T-helper 2 cell (primary cell): ENCODE measurements around the gene PGLYRP4.

Source experiments
- DNase-seq, 5 experiments: peaks; one replicate each; pipeline versions ENCODE4 v3.0.0 to v3.0.0-alpha.2; 2012 to 2022

The PGLYRP4 gene

GRCh38 chr1:153375511-153375910 is 26.9 kb upstream of the PGLYRP4 start, which contains the start of gene S100A12:
S100A12 (minus strand) TSS chr1:153375621; CDS start chr1:153374592, 1,029 bp downstream.
- no peak for DNase-seq

GRCh38 chr1:153374071-153374470 is 25.4 kb upstream of the PGLYRP4 start:
- DNase-seq, result no peak

- DNase-seq, result no peak
Measured at GRCh38 chr1:153372571-153372970, 23.9 kb upstream of the PGLYRP4 start.

DNA sequence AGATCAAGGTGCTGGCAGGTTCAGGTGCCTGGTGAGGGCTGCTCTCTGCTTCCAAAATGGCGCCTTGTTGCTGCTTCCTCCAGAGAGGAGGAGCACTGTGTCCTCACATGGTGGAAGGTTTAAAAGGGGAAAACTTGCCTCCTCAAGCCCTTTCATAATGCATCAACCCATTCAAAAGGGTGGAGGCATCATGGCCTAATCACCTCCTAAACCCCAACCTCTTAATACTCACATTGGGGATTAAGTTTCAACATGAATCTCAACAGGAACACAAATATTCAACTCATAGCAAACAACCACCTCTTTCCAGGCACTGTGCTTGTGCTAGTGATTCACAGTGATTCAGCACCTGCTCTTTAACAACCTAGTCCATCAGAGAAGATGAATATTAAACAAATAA is 22.6 kb upstream of the PGLYRP4 start:
- no peak for DNase-seq

DNA sequence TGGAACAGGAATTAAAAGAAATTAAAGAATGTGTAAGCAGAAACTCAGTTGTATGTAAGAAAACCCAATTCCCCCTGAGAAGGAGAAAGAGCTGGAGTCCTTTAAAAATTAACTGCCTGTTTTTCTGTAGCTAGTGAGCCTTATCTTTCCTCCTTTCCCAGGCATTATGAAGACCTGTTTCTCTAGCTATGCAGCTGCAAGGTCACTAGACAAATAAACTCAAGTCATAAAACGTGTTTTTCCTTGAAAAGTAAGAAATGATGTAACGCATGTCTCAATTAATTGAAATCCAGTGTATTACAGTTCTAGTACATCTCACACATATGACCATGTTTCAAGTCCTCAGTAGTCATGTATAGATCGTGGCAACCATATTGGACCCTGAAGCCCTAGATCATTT is 21.5 kb upstream of the PGLYRP4 start:
- DNase-seq, result no peak

DNA sequence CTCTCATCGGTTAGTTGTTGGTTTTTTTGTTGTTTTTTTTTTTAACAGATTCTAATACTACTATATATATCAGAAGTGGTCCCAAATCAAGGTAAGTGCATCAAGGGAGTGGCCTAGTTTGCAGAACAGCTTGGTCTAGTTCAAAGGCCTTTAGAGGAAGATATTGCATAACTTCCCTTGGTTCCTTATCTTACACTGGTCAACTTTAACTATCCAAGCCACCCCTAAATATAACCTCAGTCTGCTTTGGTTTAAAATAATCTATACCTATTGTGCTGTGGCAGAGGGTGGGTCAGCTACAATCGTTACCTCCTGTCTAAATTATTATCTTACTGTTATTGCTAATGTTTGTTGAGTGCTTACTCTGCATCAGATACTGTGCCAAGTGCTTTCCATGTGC is 19.9 kb upstream of the PGLYRP4 start:
- no peak for DNase-seq

DNA sequence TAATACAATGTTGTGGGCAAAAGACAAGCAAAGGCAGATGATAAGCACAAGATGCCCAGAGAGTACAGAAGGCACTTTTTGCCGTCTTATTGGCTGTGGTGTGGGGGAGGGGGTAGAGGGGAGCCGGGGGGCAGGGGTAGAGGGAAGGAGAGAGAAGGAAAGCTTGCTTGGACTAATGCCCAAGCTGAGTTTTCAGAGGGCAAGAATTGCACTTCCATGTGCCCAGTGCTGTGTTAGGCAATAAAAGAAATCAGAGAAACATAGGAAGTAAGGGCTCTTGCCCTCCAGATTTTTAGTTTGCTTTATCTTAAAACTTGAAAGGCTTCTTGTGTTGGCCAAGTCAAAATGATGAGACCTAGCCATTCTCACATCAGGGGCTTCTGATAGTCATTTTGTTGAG is 18.4 kb upstream of the PGLYRP4 start:
- DNase-seq, result no peak

DNA sequence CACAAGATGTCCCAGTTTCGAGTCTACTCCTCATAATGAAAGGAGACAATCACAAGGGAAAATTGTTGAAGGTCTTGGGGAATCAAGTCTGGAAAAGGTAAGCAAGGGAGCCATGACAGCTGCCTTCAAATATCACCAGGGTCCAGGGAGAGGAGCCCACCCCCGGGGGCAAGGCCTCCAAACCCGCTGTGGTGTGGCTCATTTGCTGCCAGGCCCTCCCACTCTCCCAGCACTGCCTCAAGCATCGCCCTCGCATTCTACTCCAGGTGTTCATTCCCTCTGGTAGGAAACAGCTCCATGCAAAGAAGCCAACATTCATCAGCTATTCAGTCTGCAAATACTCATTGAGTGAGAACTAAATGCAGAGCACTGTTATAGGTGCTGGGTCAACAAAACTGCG is 17.6 kb upstream of the PGLYRP4 start:
- DNase-seq, result no peak

DNA sequence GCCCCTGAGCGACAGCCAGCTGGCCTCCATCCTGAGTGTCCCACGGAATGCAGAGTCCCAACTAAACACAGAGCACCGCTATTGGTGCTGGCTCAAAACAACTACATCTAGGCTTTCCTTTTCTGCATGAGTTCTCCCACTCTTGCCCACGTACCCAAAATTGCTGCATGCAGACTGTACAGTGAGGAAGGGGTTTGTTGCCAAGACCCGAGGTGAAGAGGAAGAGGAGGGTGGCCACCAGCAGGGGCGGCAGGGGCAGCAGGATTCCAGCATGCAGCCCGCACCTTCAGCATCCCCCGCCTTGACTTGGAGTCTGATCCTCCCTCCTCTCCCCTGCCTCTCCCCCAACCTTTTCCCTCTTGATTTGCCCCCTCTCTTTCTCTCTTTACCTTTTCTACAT is 17.1 kb upstream of the PGLYRP4 start:
- no peak for DNase-seq

GRCh38 chr1:153364766-153365666 is 16.4 kb upstream of the PGLYRP4 start:
- DNase-seq, result no peak

- DNase-seq, result no peak
Measured at GRCh38 chr1:153364156-153364555, 15.5 kb upstream of the PGLYRP4 start.

DNA sequence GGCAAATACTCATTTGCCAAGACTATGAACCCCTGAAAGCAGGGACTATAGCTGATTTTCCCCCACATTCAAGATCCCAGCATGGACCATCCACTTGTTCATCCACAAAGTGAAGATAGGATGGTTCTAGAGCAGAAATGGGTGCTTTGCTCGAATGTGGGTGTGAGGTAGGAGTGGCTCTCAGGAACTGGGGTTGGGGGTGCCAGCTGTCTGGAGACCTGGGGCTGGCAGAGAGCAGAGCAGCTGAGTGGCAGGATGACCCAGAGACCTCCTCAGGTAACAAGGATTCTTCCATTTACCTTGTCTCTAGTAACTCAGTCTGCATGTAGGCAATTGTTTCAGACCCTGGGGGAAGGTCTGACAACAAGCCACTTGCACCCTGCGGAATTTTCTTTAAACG is 15.0 kb upstream of the PGLYRP4 start:
- no peak for DNase-seq

DNA sequence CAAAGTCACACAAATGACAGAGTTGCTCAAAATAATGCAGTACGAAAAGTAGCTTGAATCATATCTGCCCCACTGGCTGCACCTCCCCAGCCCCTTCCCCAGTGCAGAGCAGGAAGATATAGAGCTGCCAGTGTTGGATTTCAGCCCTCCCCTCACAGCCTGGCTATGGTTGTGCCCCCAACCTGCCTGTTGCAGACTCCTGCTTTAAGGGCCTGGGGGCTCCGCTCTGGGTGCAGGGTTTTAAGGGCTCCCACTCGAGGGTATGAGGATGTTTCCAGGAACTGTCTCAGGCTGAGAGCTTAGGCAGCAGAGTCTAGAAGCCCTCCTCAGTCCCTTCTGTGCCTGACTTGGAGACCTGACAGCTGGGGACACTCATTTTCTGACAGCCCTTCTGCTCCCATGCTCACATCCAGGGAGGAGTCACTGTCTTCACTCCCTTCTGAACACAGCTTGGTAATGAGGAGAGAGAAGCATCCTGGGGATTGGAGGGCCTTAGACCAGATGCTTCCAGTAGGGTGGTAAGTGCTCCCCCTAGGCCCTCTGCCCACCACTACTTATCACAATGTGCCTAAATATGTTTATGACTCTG is 13.6 kb upstream of the PGLYRP4 start:
- no peak for DNase-seq

DNA sequence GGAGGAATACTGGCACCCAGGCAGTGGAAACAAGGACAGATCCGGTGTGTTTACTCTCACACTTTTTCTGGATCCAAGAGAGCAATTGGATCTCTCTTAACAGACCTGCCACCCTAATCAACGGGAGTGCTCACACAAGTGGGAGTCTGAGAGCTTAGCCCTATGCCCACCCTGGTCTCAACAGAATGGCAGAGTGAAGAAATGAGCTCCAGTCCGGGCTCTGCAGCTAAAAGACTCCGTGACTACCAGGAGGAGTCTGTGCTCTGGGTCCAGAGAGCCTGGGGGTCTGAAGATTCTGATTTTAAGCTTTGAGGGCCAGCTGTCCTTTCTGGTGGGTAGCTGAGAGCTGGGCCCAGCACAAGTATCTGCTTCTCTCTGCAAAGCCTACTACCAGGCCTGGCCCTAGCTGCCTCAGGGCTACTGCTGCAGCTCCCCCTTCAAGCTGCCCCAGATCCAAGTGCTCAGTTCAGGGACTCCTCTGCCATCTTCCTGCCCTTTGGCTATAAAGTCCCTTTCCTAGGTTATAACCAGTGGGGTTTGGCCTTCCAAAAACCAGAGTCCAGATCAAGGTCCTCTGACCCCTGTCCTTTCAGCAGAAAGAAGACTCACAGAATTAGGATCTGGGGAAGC is 13.0 kb upstream of the PGLYRP4 start:
- no peak for DNase-seq

DNA sequence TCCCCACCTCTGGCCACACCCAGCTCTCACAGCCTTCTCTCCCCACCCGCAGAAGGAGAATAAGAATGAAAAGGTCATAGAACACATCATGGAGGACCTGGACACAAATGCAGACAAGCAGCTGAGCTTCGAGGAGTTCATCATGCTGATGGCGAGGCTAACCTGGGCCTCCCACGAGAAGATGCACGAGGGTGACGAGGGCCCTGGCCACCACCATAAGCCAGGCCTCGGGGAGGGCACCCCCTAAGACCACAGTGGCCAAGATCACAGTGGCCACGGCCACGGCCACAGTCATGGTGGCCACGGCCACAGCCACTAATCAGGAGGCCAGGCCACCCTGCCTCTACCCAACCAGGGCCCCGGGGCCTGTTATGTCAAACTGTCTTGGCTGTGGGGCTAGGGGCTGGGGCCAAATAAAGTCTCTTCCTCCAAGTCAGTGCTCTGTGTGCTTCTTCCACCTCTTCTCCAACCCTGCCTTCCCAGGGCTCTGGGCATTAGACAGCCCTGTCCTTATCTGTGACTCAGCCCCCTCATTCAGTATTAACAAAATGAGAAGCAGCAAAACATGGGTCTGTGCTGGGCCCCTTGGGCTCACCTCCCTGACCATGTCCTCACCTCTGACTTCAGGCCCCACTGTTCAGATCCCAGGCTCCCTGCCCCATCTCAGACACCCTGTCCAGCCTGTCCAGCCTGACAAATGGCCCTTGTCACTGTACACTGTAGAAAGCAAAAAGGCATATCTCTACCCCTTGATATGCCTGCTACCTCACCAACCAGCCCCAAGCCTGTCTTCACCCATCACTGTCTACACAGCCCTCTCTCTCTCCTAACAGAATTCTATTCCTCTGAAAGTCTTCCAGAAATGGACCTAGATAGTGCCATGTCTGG is 12.2 kb upstream of the PGLYRP4 start:
- DNase-seq, result no peak

DNA sequence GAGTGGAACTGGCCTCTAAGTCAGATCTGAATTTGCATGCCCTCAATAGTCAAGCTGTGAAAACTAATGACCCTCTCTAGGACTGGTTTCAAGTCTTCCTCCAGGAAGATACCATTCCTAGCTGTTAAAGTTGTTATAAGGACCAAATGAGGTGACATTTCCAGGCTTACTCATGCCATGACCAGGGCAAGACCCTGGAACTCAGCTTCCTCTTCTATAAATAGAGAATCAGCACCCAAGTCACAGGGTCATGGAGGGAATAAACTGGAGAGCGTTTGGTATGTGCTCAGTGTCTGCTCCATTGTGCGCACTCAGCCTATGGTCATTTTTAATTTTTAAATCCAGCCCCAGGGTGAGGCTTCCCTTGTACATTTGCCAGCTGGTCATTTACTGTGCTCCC is 11.5 kb upstream of the PGLYRP4 start:
- no peak for DNase-seq

DNA sequence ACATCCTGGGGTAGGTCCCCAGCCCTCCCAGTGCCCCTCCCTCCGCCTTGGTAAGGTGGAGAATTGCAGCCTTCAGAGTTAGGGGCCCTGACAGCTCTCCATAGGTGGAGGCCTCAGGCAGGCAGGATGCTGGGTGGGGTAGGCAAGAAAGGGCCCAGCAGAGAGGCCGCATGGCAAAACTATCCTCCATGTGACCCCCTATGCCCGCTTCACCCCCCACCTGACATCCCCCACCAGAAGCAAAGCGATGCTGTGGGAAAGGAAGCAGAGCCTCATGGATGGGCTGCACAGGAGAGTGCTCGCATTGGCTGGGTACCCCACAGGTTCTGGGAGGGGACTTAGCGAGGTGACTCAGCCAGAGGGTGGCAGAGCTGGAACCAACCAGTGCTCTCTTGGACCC is 10.6 kb upstream of the PGLYRP4 start:
- no peak for DNase-seq

DNA sequence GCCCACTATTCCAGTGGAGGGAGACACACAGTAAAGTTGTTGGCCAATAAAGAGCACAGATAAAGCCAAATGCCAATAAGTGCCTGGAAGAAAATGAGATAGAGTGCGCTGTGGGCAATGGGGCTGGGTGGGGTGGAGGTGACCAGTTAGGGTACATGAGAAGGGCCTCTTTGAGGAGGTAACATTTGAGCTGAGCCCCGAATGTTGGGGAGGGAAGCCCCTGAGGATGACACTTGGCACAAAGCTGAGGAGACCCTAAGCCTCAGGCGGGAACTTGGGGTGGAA is 10.0 kb upstream of the PGLYRP4 start:
- DNase-seq, result no peak

GRCh38 chr1:153357853-153358690 is 9.4 kb upstream of the PGLYRP4 start, which contains the start of gene S100A9:
S100A9 (plus strand) TSS chr1:153357854; CDS start chr1:153358284, 430 bp downstream.
- no peak for DNase-seq

- no peak for DNase-seq
Measured at GRCh38 chr1:153357076-153357852, 8.6 kb upstream of the PGLYRP4 start.

DNA sequence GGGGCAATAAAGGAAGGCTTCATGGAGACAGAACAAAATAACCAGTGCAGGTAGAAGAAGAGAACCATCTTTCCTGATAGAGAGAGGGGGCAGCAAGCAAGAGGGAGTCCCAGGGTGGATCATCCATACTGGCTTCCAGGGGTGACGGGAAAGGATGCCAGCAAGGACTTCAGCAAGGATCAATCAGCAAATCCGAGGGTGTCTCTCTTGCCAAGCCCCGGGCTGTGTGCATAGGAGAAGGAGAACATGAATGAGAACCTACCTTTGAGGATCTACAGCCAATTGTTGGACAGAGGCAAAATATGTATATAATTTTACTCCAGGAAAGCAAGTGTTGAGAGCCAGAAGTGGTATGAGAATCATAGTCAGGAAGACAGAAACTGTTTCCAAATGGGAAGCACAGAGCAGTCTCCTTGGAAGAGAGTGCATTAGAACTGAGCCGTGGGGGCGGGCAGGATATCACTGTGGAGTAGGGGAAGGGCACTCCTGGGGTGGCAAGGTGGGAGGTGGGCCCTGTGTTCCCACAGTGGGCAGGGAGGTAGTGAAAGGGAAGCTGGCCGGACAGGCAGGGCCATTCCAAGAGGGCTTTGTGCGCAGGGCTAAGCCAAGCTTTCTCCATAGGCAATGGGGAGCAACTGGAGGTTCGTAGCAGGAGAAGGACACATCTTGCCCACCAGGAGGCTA is 7.9 kb upstream of the PGLYRP4 start:
- DNase-seq, result no peak
